ENCODE measurements around the gene MCTP1.

GRCh38 chr5:94908889-94909480 is 375.9 kb downstream of the MCTP1 start:
- TF ChIP-seq CTCF (IDR thresholded peaks at IDR 0.05): peak in 4 of 6 experiments; percentile 35 to 58 (median 46)
- TF ChIP-seq POLR2A (IDR thresholded peaks at IDR 0.05): no peak
